Subcutaneous abdominal adipose tissue (tissue), 5 donors: ENCODE measurements around the gene RDH11.

Experiments used
- H3K27ac ChIP-seq: one replicate; pipeline ENCODE4 v1.7.0; 2013; ENCODE audit warnings: low read depth, mild to moderate bottlenecking, inconsistent platforms, low read length, moderate library complexity
- H3K27me3 ChIP-seq, 5 donors: one replicate each; pipeline ENCODE4 v1.7.0; 2013; ENCODE audit warnings: low read length in 5 of 5, inconsistent platforms in 1 of 5; ENCODE audit not compliant: control insufficient read depth in 5 of 5, insufficient read depth in 4 of 5
- H3K36me3 ChIP-seq, 5 donors: one replicate each; pipeline ENCODE4 v1.7.0; 2013; ENCODE audit warnings: low read length in 5 of 5; ENCODE audit not compliant: control insufficient read depth in 5 of 5, insufficient read depth in 5 of 5
- H3K4me1 ChIP-seq, 5 donors: one replicate each; pipeline ENCODE4 v1.7.0; 2013; ENCODE audit warnings: low read length in 5 of 5, mild to moderate bottlenecking in 3 of 5, moderate library complexity in 1 of 5; ENCODE audit not compliant: control insufficient read depth in 5 of 5, insufficient read depth in 5 of 5
- H3K4me3 ChIP-seq, 5 donors: one replicate each; pipeline ENCODE4 v1.7.0; 2013; ENCODE audit warnings: low read length in 5 of 5, low read depth in 1 of 5
- H3K9ac ChIP-seq, 5 donors: one replicate each; pipeline ENCODE4 v1.7.0; 2013; ENCODE audit warnings: low read length in 5 of 5, mild to moderate bottlenecking in 4 of 5, moderate library complexity in 3 of 5
- H3K9me3 ChIP-seq, 5 donors: one replicate each; pipeline ENCODE4 v1.7.0; 2013; ENCODE audit warnings: low read length in 5 of 5; ENCODE audit not compliant: control insufficient read depth in 5 of 5
- donor health status: healthy.
- donor health status: healthy.
- donor health status: healthy.
- donor health status: healthy.
- donor health status: healthy.

Gene RDH11

DNA sequence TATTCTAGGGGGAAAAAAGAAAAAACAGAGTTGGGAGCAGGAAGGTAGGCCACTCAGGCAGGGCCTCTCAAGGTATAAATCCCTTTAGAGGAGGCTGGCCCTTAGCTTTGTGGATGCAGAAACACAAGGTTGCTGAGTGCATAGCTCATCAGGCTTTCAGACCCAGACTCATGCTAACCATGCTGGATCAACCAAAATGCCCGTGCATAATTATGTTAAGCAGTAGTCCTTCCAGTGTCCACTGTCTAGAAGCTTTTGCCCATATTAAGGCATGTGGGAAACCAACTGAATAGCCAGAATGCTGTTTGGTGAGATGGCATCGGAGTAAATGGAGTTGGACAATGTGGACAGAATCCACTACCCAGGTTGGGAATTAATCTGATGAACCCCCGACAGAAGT is 56.9 kb downstream of the RDH11 start:
- Histone ChIP-seq H3K4me1 (no peaks in the 10 kb centered on the region), H3K9ac (no peak overlapping the region), H3K27ac (no peak overlapping the region)

GRCh38 chr14:67636361-67636919 is 59.1 kb downstream of the RDH11 start:
- Histone ChIP-seq H3K36me3 (no peaks in the 10 kb centered on the region), H3K9me3 (no peaks in the 10 kb centered on the region), H3K27me3 (no peaks in the 10 kb centered on the region), H3K4me3 (no peak overlapping the region), H3K4me1 (no peaks in the 10 kb centered on the region), H3K27ac (no peak overlapping the region), H3K9ac (no peak overlapping the region)

More for the DNA sequence above, 56.9 kb downstream of the RDH11 start:
- Histone ChIP-seq H3K27me3 (no peaks in the 10 kb centered on the region), H3K36me3 (no peaks in the 10 kb centered on the region), H3K4me3 (no peak overlapping the region), H3K9me3 (no peaks in the 10 kb centered on the region)

DNA sequence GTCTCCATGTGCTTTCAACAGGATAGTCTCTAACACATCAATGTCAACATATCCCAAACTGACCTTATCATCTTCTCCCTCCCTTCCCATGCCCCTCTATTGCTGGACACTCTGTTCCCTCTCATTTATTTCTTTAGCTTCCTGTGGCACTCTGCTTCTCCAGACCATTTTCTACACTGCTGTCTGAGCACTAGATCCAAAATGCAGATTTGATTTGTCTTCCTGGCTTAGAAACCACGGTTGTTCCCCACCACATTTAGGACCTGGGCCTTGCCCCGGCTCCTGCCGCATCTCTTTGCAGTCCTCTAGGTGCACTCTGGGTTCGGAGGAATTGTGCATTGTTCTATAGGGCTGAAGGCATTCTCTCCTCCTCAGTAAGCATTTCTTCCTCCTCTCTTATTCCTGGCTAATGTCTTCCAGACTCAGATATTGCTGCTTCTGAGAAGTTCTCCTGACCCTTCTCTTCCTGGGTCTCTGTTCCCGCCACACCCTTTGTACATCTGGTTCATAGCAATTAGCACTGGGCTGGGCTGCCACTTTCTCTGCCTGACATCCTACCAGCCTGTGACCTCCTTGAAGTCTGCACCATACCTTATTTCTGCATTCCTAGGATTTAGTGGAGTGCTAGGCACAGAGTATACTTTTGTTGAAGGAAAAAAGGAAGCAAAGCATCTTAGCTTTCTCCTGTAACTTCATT is 62.0 kb downstream of the RDH11 start:
- no peaks in the 10 kb centered on the region for H3K4me1 ChIP-seq
- H3K9me3 ChIP-seq = no peaks in the 10 kb centered on the region
- H3K27me3 ChIP-seq = no peaks in the 10 kb centered on the region
- no peak overlapping the region for H3K4me3 ChIP-seq
- H3K27ac ChIP-seq = no peak overlapping the region
- H3K9ac ChIP-seq = no peak overlapping the region
- H3K36me3 ChIP-seq = no peaks in the 10 kb centered on the region

DNA sequence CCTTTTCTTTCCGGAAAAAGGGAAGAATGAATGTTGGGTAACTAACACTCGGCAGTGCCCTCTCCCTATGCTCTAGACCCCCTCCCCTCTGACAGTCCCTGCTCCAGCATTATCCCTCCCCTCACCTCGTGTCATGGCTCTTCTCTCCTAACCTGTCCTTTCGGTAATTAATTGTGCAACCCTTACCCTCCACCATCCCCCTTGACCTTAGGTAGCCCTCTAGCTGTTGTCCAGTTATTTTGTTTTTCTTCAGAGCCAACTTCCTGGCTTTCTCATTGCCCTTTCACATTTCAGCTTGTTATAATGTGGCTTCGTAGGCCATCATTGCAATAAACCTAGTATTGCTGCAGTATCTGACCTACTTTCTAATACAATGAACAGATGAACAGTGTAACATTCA is 64.6 kb downstream of the RDH11 start:
- H3K27ac ChIP-seq = no peak overlapping the region
- no peak overlapping the region for H3K9ac ChIP-seq
- no peaks in the 10 kb centered on the region for H3K4me1 ChIP-seq
- H3K9me3 ChIP-seq = no peaks in the 10 kb centered on the region
- no peaks in the 10 kb centered on the region for H3K27me3 ChIP-seq
- no peak overlapping the region for H3K4me3 ChIP-seq
- no peaks in the 10 kb centered on the region for H3K36me3 ChIP-seq

DNA sequence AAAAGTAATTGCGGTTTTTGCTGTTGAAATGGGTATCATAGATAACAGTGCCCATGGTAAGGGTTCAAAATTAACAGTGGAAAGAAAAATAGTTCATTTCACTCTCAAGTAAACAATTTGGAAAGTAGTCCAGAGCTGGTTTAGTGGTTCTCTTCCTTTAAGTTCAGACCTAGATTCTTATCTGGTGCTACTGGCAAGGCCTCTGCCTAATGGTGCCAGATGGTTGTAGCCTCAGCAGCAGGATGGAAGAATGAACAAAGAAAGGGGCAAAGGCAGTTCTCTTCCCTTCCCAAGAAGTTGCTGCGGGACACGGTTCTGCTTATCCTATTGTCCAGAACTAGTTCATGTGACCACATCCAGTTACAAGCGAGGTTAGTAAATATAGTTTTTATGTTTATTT is 65.4 kb downstream of the RDH11 start:
- H3K27ac ChIP-seq = no peak overlapping the region

GRCh38 chr14:67627519-67627918 is 68.0 kb downstream of the RDH11 start:
- Histone ChIP-seq H3K9me3 (no peaks in the 10 kb centered on the region), H3K27me3 (no peaks in the 10 kb centered on the region), H3K36me3 (no peaks in the 10 kb centered on the region), H3K4me3 (no peak overlapping the region), H3K4me1 (peaks cover 0 to 9% (median under 1%) of the 10 kb centered on the region in 5 donors), H3K9ac (no peak overlapping the region), H3K27ac (no peak overlapping the region)

More for the DNA sequence above, 65.4 kb downstream of the RDH11 start:
- Histone ChIP-seq H3K9ac (no peak overlapping the region), H3K9me3 (no peaks in the 10 kb centered on the region), H3K27me3 (no peaks in the 10 kb centered on the region), H3K4me3 (no peak overlapping the region), H3K4me1 (no peaks in the 10 kb centered on the region), H3K36me3 (no peaks in the 10 kb centered on the region)
